Memory B cell (primary cell): ENCODE measurements around the gene SYNPO2.

ENCODE experiments used
- ATAC-seq: fragments of 150-1000 bp; cut with Tn5 transposase; 2 replicates; pipeline ENCODE4 v1.10.0; 2021; ENCODE audit warnings: low read depth, mild to moderate bottlenecking, moderate library complexity
- DNase-seq, 2 donors: peaks; one replicate each; pipeline ENCODE4 v3.0.0; 2022; ENCODE audit warnings: low spot score in 2 of 2
- H3K27ac Mint-ChIP-seq: one replicate; pipeline ENCODE4 v1.8.0; 2022; ENCODE audit warnings: mild to moderate bottlenecking, moderate library complexity, mixed read lengths
- H3K27me3 Mint-ChIP-seq: one replicate; pipeline ENCODE4 v1.8.0; 2022; ENCODE audit warnings: mixed read lengths
- H3K36me3 Mint-ChIP-seq: one replicate; pipeline ENCODE4 v1.8.0; 2022; ENCODE audit warnings: mild to moderate bottlenecking, mixed read lengths
- H3K4me1 Mint-ChIP-seq: one replicate; pipeline ENCODE4 v1.8.0; 2022; ENCODE audit warnings: mixed read lengths
- H3K4me3 Mint-ChIP-seq: one replicate; pipeline ENCODE4 v1.8.0; 2022; ENCODE audit warnings: mild to moderate bottlenecking, moderate library complexity, mixed read lengths
- H3K9me3 Mint-ChIP-seq: one replicate; pipeline ENCODE4 v1.8.0; 2022; ENCODE audit warnings: mixed read lengths

SYNPO2 gene

GRCh38 chr4:119098306-119098705 is 209.7 kb downstream of the SYNPO2 start:
- peaks cover 6% of the 10 kb centered on the region for H3K27me3 Mint-ChIP-seq
- H3K4me3 Mint-ChIP-seq = no peak overlapping the region
- no peak for DNase-seq
- H3K9me3 Mint-ChIP-seq = no peaks in the 10 kb centered on the region
- H3K27ac Mint-ChIP-seq = no peak overlapping the region
- peaks cover 17% of the 10 kb centered on the region for H3K4me1 Mint-ChIP-seq
- no peak for ATAC-seq
- H3K36me3 Mint-ChIP-seq = no peaks in the 10 kb centered on the region

- H3K36me3 Mint-ChIP-seq = no peaks in the 10 kb centered on the region
- no peak for DNase-seq
- H3K4me1 Mint-ChIP-seq = peaks cover 17% of the 10 kb centered on the region
- no peak overlapping the region for H3K27ac Mint-ChIP-seq
- no peak overlapping the region for H3K4me3 Mint-ChIP-seq
- peaks cover 5% of the 10 kb centered on the region for H3K27me3 Mint-ChIP-seq
- no peaks in the 10 kb centered on the region for H3K9me3 Mint-ChIP-seq
- ATAC-seq = no peak
These were observed 210.7 kb downstream of the SYNPO2 start for GRCh38 chr4:119099227-119099810.

- ATAC-seq = no peak
- no peaks in the 10 kb centered on the region for H3K36me3 Mint-ChIP-seq
- DNase-seq = no peak
- no peak overlapping the region for H3K27ac Mint-ChIP-seq
- H3K9me3 Mint-ChIP-seq = no peaks in the 10 kb centered on the region
- H3K4me3 Mint-ChIP-seq = no peak overlapping the region
- peaks cover 10% of the 10 kb centered on the region for H3K4me1 Mint-ChIP-seq
- H3K27me3 Mint-ChIP-seq = no peaks in the 10 kb centered on the region
These were observed 212.0 kb downstream of the SYNPO2 start for GRCh38 chr4:119100655-119101054.

GRCh38 chr4:119103263-119103662 is 214.6 kb downstream of the SYNPO2 start:
- no peak for DNase-seq
- no peaks in the 10 kb centered on the region for H3K4me1 Mint-ChIP-seq
- no peak for ATAC-seq
- no peaks in the 10 kb centered on the region for H3K9me3 Mint-ChIP-seq
- no peak overlapping the region for H3K4me3 Mint-ChIP-seq
- no peaks in the 10 kb centered on the region for H3K36me3 Mint-ChIP-seq
- no peak overlapping the region for H3K27ac Mint-ChIP-seq
- H3K27me3 Mint-ChIP-seq = no peaks in the 10 kb centered on the region

- ATAC-seq (no peak), DNase-seq (no peak)
- Mint-ChIP-seq H3K27ac (no peak overlapping the region), H3K4me1 (no peaks in the 10 kb centered on the region), H3K27me3 (no peaks in the 10 kb centered on the region), H3K9me3 (no peaks in the 10 kb centered on the region), H3K4me3 (no peak overlapping the region), H3K36me3 (no peaks in the 10 kb centered on the region)
These were observed 216.1 kb downstream of the SYNPO2 start for GRCh38 chr4:119104644-119105273.

- H3K4me1 Mint-ChIP-seq = no peaks in the 10 kb centered on the region
- H3K4me3 Mint-ChIP-seq = no peak overlapping the region
- no peak for ATAC-seq
- H3K27me3 Mint-ChIP-seq = no peaks in the 10 kb centered on the region
- H3K27ac Mint-ChIP-seq = no peak overlapping the region
- no peak for DNase-seq
- no peaks in the 10 kb centered on the region for H3K9me3 Mint-ChIP-seq
- no peaks in the 10 kb centered on the region for H3K36me3 Mint-ChIP-seq
These were observed 217.0 kb downstream of the SYNPO2 start for GRCh38 chr4:119105605-119106004.

GRCh38 chr4:119106036-119107000 is 217.7 kb downstream of the SYNPO2 start:
- no peaks in the 10 kb centered on the region for H3K4me1 Mint-ChIP-seq
- ATAC-seq = no peak
- H3K4me3 Mint-ChIP-seq = no peak overlapping the region
- no peak overlapping the region for H3K27ac Mint-ChIP-seq
- no peaks in the 10 kb centered on the region for H3K27me3 Mint-ChIP-seq
- no peaks in the 10 kb centered on the region for H3K9me3 Mint-ChIP-seq
- no peak for DNase-seq
- H3K36me3 Mint-ChIP-seq = no peaks in the 10 kb centered on the region

- DNase-seq (no peak), ATAC-seq (no peak)
- Mint-ChIP-seq H3K27ac (no peak overlapping the region), H3K9me3 (no peaks in the 10 kb centered on the region), H3K36me3 (no peaks in the 10 kb centered on the region), H3K27me3 (peaks cover 3% of the 10 kb centered on the region), H3K4me1 (no peaks in the 10 kb centered on the region), H3K4me3 (no peak overlapping the region)
These were observed 221.5 kb downstream of the SYNPO2 start for GRCh38 chr4:119110121-119110520.
